Mesothelial cell of epicardium (in vitro differentiated cells): ENCODE results near the gene TOB2. TPM values are rescaled to one million over a fixed set of nuclear protein-coding genes. Genes with fewer than 3 reads are reported as not detected.

ENCODE experiments used
- DNase-seq, 2 experiments: peaks; one replicate each; pipeline ENCODE4 v3.0.0; 2021; ENCODE audit warnings: low spot score in 2 of 2; ENCODE audit not compliant: unreplicated experiment in 2 of 2
- H3K27ac Mint-ChIP-seq: 2 replicates; pipeline ENCODE4 v1.8.0; 2021; ENCODE audit warnings: mixed read lengths
- H3K27me3 Mint-ChIP-seq: 2 replicates; pipeline ENCODE4 v1.8.0; 2021; ENCODE audit warnings: low read depth, mixed read lengths
- H3K36me3 Mint-ChIP-seq: 2 replicates; pipeline ENCODE4 v1.8.0; 2021; ENCODE audit warnings: mixed read lengths
- H3K4me1 Mint-ChIP-seq: 2 replicates; pipeline ENCODE4 v1.8.0; 2021; ENCODE audit warnings: mixed read lengths
- H3K4me3 Mint-ChIP-seq: 2 replicates; pipeline ENCODE4 v1.8.0; 2021; ENCODE audit warnings: mild to moderate bottlenecking, moderate library complexity, mixed read lengths
- H3K9me3 Mint-ChIP-seq: 2 replicates; pipeline ENCODE4 v1.8.0; 2021; ENCODE audit warnings: mixed read lengths
- CTCF ChIP-seq: fragments of 200-600 bp; sonication (generic); IDR thresholded peaks from one replicate; pipeline ENCODE4 v1.5.0; 2021; ENCODE audit warnings: antibody characterized with exemption; ENCODE audit not compliant: unreplicated experiment
- total RNA-seq: library from RNA; stranded (reverse); gene quantifications from 3 replicates; pipeline ENCODE4 v1.2.1, GENCODE V29; 2021

The TOB2 gene
- total RNA-seq, 1 donor from 2014 or later = 42.1 TPM

DNA sequence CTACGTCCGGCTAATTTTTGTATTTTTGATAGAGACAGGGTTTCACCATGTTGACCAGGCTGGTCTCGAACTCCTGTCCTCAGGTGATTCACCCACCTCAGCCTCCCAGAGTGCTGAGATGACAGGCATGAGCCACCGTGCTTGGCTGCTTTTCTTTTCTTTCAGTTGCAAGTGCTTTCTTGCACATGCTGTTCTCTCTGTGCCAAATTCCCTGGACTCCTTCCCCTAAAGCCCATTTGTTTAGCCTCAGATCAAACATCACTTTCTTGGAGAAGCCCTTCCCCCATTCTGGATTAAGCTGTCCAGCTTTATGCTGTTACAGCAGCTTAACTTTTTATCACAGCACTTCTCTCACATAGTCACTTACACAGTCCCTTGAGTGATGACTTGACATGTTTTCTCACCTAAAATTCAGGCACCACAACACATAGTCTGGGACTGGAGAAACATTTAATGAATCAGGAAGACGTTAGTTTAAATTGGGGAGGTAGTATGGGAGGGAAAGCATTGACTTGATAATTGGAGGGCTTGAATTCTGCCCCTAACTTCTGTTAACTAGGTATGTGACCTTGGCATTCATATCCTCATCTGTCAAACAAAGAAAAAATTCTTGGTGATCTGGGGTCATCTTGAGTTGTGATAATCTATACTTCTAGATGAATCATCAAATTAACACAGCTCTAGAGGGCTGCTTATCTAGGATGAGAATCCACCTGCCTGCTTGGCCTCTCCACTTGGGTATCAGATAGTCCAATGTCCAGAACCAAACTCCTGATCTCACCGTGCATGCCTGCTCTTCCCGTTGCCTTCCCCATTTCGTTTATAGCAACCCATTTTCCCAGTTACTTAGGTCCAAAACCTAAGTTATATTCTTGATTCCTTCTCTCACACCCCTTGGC, 40.7 kb upstream of the TOB2 start:
- no peak for TF ChIP-seq CTCF
- Mint-ChIP-seq H3K4me1 (peaks cover 18% of the 10 kb centered on the region), H3K9me3 (no peaks in the 10 kb centered on the region), H3K36me3 (no peaks in the 10 kb centered on the region), H3K4me3 (no peak overlapping the region), H3K27ac (no peak overlapping the region), H3K27me3 (no peaks in the 10 kb centered on the region)
- no peak for DNase-seq

DNA sequence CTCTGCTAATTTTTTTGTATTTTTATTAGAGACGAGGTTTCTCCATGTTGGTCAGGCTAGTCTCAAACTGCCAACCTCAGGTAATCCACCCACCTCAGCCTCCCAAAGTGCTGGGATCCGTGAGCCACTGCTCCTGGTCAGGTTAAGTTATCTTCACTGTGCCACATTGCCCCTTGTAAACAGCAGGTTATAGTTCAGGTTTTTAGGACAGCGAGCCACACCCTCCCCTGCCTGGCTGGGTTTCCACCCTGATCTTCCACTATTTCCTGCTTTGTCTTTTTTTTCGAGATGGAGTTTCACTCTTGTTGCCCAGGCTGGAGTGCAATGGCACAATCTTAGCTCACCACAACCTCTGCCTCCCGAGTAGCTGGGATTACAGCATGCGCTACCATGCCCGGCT, 38.4 kb upstream of the TOB2 start:
- Mint-ChIP-seq H3K4me1 (peaks cover 4% of the 10 kb centered on the region), H3K27me3 (no peaks in the 10 kb centered on the region)

DNA sequence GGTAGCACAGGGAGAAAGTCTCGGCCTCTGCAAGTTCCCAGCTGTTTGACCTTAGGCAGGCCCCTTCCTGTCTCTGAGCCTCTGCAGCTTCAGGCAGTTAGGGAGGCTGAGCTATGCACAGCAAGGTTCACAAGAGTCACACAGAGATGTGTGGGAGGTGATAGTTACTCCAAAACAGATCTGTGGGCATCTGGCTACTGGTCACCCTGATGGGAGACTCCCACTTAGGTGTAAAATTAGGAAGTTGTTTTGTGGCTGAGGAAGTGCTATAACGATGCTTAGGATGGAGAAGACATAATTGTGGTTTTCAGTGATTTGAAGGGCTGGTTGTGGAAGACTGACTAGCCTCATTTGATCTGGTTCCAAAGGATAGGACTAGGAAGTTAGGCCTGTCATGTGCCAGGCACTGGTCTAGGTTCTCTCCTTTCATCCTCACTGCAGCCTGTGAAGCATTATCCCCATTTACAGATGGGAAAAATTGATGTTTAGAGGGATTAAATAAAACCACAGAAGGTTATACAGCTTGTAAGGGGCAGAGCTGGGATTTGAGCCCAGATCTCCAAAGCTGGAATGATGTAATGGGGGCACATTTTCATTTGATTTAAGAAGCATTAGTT, 35.8 kb upstream of the TOB2 start:
- no peak overlapping the region for H3K4me3 Mint-ChIP-seq
- no peak for DNase-seq
- no peaks in the 10 kb centered on the region for H3K9me3 Mint-ChIP-seq
- H3K36me3 Mint-ChIP-seq = no peaks in the 10 kb centered on the region
- no peaks in the 10 kb centered on the region for H3K27me3 Mint-ChIP-seq
- H3K4me1 Mint-ChIP-seq = peaks cover 4% of the 10 kb centered on the region
- no peak overlapping the region for H3K27ac Mint-ChIP-seq
- TF ChIP-seq CTCF = no peak

More for the DNA sequence above, 38.4 kb upstream of the TOB2 start:
- no peak for TF ChIP-seq CTCF
- no peak for DNase-seq
- Mint-ChIP-seq H3K27ac (no peak overlapping the region), H3K36me3 (no peaks in the 10 kb centered on the region), H3K4me3 (no peak overlapping the region), H3K9me3 (no peaks in the 10 kb centered on the region)

GRCh38 chr22:41481925-41482318, 35.3 kb upstream of the TOB2 start:
- DNase-seq = no peak
- Mint-ChIP-seq H3K27me3 (no peaks in the 10 kb centered on the region), H3K36me3 (no peaks in the 10 kb centered on the region), H3K4me3 (no peak overlapping the region), H3K27ac (no peak overlapping the region), H3K9me3 (no peaks in the 10 kb centered on the region), H3K4me1 (peaks cover under 1% of the 10 kb centered on the region)
- TF ChIP-seq CTCF = no peak

GRCh38 chr22:41481131-41481830, 34.7 kb upstream of the TOB2 start:
- no peak overlapping the region for H3K27ac Mint-ChIP-seq
- no peak for DNase-seq
- H3K9me3 Mint-ChIP-seq = no peaks in the 10 kb centered on the region
- H3K4me1 Mint-ChIP-seq = no peaks in the 10 kb centered on the region
- no peaks in the 10 kb centered on the region for H3K27me3 Mint-ChIP-seq
- no peak overlapping the region for H3K4me3 Mint-ChIP-seq
- no peaks in the 10 kb centered on the region for H3K36me3 Mint-ChIP-seq
- TF ChIP-seq CTCF = no peak
